Urothelium cell line (cell line): ENCODE results near the gene CKM.
"Not testable (repeated sequence)": the region's sequence is repeated elsewhere in the genome, so short reads cannot be mapped to it uniquely, and the experiment has no call there.

Experiments
- DNase-seq: peaks from one replicate; pipeline ENCODE4 v3.0.0; 2011; ENCODE audit warnings: low spot score, mixed read lengths
- FAIRE-seq: peaks from 2 replicates; lab custom pipeline; 2011; peaks lifted over from hg19 to GRCh38; lab: Jason Lieb, UNC

Gene CKM

GRCh38 chr19:45322311-45322710, 364 bp downstream of the CKM start:
- no peak for FAIRE-seq
- DNase-seq: no peak

- no peak for FAIRE-seq
- DNase-seq: no peak
These were observed 827 bp downstream of the CKM start for GRCh38 chr19:45321848-45322247.

GRCh38 chr19:45320997-45321775, 1.5 kb downstream of the CKM start:
- FAIRE-seq (no peak), DNase-seq (no peak)

GRCh38 chr19:45315304-45315703, 7.4 kb downstream of the CKM start:
- FAIRE-seq (no peak), DNase-seq (no peak)

GRCh38 chr19:45314708-45315245, 7.9 kb downstream of the CKM start:
- FAIRE-seq (no peak), DNase-seq (no peak)

GRCh38 chr19:45312285-45312684, 10.4 kb downstream of the CKM start:
- not testable (repeated sequence) for FAIRE-seq, DNase-seq

GRCh38 chr19:45311621-45312020, 11.1 kb downstream of the CKM start:
- FAIRE-seq (no peak), DNase-seq (no peak)

GRCh38 chr19:45309322-45309721, 13.4 kb downstream of the CKM start:
- not testable (repeated sequence) for DNase-seq, FAIRE-seq

- FAIRE-seq: no peak
These were observed 15.3 kb downstream of the CKM start for GRCh38 chr19:45307361-45307760.

GRCh38 chr19:45306518-45307027, 16.1 kb downstream of the CKM start:
- FAIRE-seq (peak; percentile 61), DNase-seq (no peak)

More at GRCh38 chr19:45307361-45307760, 15.3 kb downstream of the CKM start:
- no peak for DNase-seq

- DNase-seq (no peak), FAIRE-seq (no peak)
These were observed 16.6 kb downstream of the CKM start for GRCh38 chr19:45306040-45306439.

GRCh38 chr19:45305421-45305820, 17.3 kb downstream of the CKM start:
- FAIRE-seq (no peak), DNase-seq (no peak)

GRCh38 chr19:45305007-45305406, 17.7 kb downstream of the CKM start:
- no peak for FAIRE-seq

GRCh38 chr19:45304141-45304926, 18.3 kb downstream of the CKM start:
- FAIRE-seq (no peak), DNase-seq (no peak)

More at GRCh38 chr19:45305007-45305406, 17.7 kb downstream of the CKM start:
- no peak for DNase-seq

GRCh38 chr19:45303269-45304060, 19.2 kb downstream of the CKM start:
- FAIRE-seq (no peak), DNase-seq (no peak)

- DNase-seq (no peak), FAIRE-seq (no peak)
These were observed 20.3 kb downstream of the CKM start for GRCh38 chr19:45302416-45302815.

- no peak for FAIRE-seq
- DNase-seq: no peak
These were observed 23.0 kb downstream of the CKM start for GRCh38 chr19:45299719-45300118.

GRCh38 chr19:45298264-45298663, 24.4 kb downstream of the CKM start:
- DNase-seq (no peak), FAIRE-seq (no peak)

- DNase-seq (no peak), FAIRE-seq (no peak)
These were observed 25.0 kb downstream of the CKM start for GRCh38 chr19:45297674-45298073.

GRCh38 chr19:45296355-45296754, 26.3 kb downstream of the CKM start:
- DNase-seq (no peak), FAIRE-seq (peak; percentile 9)

- DNase-seq (no peak), FAIRE-seq (no peak)
These were observed 26.8 kb downstream of the CKM start for GRCh38 chr19:45295873-45296272.
